SU-DHL-6 (cell line): ENCODE results near the gene FARS2.

Source experiments
- CTCF ChIP-seq: fragments of 200-600 bp; sonication (generic); IDR thresholded peaks from one replicate; pipeline ENCODE4 v1.5.1; 2017; ENCODE audit warnings: antibody characterized with exemption, mild to moderate bottlenecking, low read length, moderate library complexity; ENCODE audit not compliant: insufficient read depth, poor library complexity, severe bottlenecking
- EZH2phosphoT487 ChIP-seq: fragments of 200-600 bp; sonication (generic), shearing (Covaris generic); conservative IDR thresholded peaks from 2 replicates; pipeline ENCODE4 v1.6.1; 2018; ENCODE audit warnings: mild to moderate bottlenecking, antibody characterized with exemption, low read length, moderate library complexity, mixed read lengths

GRCh38 chr6:5457983-5458683 is 196.8 kb downstream of the FARS2 start:
- TF ChIP-seq CTCF: no peak
- TF ChIP-seq EZH2phosphoT487: no peak
